Measurements from ENCODE around the gene CTNNB1.

Gene CTNNB1

DNA sequence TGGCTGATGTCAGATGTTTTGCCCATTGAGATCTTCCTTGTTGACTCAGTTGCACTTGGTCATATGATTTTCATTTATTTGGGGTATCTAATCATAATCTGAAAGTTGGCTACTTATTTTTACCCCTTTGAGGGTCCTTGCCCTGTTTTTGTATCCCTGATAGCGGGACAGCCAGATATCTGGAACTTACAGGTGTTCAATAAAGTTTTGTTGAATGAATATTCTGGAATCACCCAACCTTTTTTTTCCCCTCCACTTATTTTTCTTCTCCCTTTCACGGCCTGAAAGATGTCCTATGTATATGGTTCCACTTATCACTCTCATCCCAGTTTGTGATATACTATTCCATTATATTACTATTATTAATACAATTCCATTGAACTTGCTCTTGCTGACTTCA is 12.8 kb downstream of the CTNNB1 start:
- Histone ChIP-seq H3K27ac (no peak overlapping the region), H3K4me3 (no peak overlapping the region)

- Histone ChIP-seq H3K4me3 (no peak overlapping the region), H3K27ac (no peak overlapping the region)
Observed at GRCh38 chr3:41213588-41213987, 14.3 kb downstream of the CTNNB1 start.

GRCh38 chr3:41216422-41216821 is 17.1 kb downstream of the CTNNB1 start:
- H3K27ac ChIP-seq: no peak overlapping the region
- no peak overlapping the region for H3K4me3 ChIP-seq

DNA sequence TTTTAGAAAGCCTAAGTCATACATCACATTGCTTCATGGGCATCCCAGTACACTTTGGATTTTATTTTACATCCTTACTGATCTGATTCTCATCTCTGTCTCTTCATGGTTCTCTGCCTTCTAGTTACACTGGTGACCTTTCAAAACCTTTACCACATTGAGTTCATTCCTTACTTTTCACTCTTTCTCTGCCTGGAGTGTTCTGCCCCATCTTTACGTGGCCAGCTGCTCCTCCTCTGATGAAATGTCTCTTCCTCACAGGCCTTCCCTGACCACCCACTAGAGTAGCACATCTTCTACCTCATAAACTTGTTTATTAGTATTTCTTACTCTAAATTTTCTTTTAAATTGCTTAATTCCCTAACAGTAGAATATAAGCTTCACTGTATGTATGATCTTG is 17.7 kb downstream of the CTNNB1 start:
- H3K27ac ChIP-seq: no peak overlapping the region

GRCh38 chr3:41219424-41219823 is 20.1 kb downstream of the CTNNB1 start:
- no peak overlapping the region for H3K27ac ChIP-seq
- no peak overlapping the region for H3K4me3 ChIP-seq

More for the DNA sequence above, 17.7 kb downstream of the CTNNB1 start:
- no peak overlapping the region for H3K4me3 ChIP-seq

DNA sequence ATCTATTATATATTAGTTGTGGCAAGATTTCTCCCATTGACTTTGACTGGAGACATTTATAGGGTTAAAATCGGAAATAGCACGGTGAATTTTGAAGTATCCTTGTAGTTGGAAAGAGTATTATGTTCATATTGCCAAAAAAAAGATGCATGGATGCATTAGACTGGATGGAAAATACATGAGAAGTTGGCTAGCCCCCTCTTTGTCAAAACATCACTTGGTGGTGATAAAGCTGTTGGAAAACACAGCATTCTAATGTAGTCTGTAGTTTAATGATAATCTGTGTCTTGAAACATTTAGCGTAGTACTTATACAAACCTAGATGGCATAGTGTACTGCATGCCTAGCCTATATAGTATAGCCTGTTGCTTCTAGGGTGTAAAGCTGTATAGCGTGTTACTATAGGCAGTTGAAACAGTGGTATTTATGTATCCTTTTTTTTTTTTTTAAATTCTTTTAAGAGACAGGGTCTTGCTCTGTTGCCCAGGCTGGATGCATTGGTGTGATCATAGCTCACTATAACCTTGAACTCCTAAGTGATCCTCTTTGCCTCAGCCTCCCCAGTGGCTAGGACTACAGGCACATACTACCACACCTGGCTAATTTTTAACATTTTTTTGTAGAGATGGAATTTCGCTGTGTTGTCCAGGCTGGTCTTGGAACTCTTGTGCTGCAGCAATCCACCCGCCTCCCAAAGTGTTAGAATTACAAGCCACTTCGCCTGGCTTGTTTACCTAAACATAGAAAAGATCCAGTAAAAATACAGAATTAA is 21.8 kb downstream of the CTNNB1 start:
- H3K27ac ChIP-seq: no peak overlapping the region
- no peak overlapping the region for H3K4me3 ChIP-seq

DNA sequence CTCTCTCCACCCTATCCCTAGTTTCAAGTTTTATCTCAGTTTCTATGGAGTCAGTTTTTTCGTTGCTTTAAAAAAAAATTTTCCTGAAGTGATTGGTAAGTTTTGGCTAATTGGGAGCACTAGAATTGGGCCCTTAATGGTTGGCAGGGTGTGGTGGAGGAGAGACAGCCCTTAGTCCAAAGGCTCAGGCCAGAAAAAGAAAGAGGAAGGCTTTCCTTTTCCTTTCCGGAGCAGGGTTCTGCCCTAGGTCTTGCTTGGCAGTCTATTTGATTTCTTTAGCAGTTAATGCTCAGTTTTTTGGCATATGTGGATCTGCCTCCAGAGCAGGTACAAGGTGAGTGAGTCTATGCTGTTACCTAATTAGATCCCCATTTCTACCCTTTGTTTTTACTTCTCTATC is 22.7 kb downstream of the CTNNB1 start:
- H3K27ac ChIP-seq: no peak overlapping the region

GRCh38 chr3:41222501-41222900 is 23.2 kb downstream of the CTNNB1 start:
- H3K4me3 ChIP-seq: no peak overlapping the region
- H3K27ac ChIP-seq: no peak overlapping the region

More for the DNA sequence above, 22.7 kb downstream of the CTNNB1 start:
- no peak overlapping the region for H3K4me3 ChIP-seq

GRCh38 chr3:41223078-41223477 is 23.8 kb downstream of the CTNNB1 start:
- no peak overlapping the region for H3K4me3 ChIP-seq
- no peak overlapping the region for H3K27ac ChIP-seq

DNA sequence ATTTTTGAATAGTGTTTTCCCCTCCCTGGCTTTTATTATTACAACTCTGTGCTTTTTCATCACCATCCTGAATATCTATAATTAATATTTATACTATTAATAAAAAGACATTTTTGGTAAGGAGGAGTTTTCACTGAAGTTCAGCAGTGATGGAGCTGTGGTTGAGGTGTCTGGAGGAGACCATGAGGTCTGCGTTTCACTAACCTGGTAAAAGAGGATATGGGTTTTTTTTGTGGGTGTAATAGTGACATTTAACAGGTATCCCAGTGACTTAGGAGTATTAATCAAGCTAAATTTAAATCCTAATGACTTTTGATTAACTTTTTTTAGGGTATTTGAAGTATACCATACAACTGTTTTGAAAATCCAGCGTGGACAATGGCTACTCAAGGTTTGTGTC is 24.4 kb downstream of the CTNNB1 start:
- Histone ChIP-seq H3K27ac (peak overlapping the region in 1 of 21 experiments; percentile 5), H3K4me3 (no peak overlapping the region)

GRCh38 chr3:41224120-41224806 is 25.0 kb downstream of the CTNNB1 start:
- Histone ChIP-seq H3K4me3 (no peak overlapping the region), H3K27ac (peak overlapping the region in 1 of 21 experiments; percentile 5)

- Histone ChIP-seq H3K27ac (peak overlapping the region in 1 of 21 experiments; percentile 28), H3K4me3 (no peak overlapping the region)
Observed at GRCh38 chr3:41234823-41235721, 35.8 kb downstream of the CTNNB1 start.

GRCh38 chr3:41236228-41236627 is 36.9 kb downstream of the CTNNB1 start:
- peak overlapping the region in 1 of 21 experiments; percentile 21 for H3K27ac ChIP-seq
- no peak overlapping the region for H3K4me3 ChIP-seq

DNA sequence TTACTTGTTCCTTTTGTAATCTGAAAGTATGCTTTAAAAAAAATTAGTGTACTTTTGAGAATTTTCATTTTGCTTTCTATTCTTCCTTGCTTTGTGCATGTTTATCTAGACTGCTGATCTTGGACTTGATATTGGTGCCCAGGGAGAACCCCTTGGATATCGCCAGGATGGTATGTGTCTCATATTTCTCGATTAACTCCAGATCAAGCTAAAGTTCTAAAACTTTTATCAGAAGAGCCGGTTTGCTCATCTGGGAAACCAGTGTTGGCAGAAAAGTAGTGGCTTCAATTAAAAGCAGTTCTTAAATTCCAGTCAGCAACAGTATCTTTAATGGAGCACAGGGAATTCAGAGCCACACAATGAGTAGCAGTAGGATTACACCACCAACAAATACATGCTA is 38.6 kb downstream of the CTNNB1 start:
- H3K4me3 ChIP-seq: no peak overlapping the region
- no peak overlapping the region for H3K27ac ChIP-seq

DNA sequence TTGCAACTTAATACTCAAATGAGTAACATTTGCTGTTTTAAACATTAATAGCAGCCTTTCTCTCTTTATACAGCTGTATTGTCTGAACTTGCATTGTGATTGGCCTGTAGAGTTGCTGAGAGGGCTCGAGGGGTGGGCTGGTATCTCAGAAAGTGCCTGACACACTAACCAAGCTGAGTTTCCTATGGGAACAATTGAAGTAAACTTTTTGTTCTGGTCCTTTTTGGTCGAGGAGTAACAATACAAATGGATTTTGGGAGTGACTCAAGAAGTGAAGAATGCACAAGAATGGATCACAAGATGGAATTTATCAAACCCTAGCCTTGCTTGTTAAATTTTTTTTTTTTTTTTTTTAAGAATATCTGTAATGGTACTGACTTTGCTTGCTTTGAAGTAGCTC is 40.3 kb downstream of the CTNNB1 start:
- H3K27ac ChIP-seq: peak overlapping the region in 1 of 21 experiments; percentile 2
- no peak overlapping the region for H3K4me3 ChIP-seq

DNA sequence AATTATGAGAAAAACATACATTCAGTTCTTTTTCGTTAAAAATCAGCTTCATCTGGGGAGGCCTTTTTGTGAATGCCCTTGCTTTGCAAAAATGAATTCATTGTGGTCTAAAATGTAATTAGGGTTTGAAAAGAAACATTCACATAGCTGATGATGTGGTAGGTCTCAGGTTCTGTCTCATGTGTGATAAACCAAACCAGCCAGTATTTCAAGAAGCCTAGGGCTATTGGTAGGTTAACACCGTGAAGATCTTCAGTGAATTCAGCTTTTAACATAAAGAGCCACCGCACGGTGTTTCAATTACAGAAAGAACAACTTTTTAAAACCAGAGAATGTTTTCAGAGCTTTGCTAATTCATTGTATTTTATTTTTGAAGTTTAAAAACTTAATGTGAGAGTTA is 41.9 kb downstream of the CTNNB1 start:
- no peak overlapping the region for H3K27ac ChIP-seq
- no peak overlapping the region for H3K4me3 ChIP-seq

DNA sequence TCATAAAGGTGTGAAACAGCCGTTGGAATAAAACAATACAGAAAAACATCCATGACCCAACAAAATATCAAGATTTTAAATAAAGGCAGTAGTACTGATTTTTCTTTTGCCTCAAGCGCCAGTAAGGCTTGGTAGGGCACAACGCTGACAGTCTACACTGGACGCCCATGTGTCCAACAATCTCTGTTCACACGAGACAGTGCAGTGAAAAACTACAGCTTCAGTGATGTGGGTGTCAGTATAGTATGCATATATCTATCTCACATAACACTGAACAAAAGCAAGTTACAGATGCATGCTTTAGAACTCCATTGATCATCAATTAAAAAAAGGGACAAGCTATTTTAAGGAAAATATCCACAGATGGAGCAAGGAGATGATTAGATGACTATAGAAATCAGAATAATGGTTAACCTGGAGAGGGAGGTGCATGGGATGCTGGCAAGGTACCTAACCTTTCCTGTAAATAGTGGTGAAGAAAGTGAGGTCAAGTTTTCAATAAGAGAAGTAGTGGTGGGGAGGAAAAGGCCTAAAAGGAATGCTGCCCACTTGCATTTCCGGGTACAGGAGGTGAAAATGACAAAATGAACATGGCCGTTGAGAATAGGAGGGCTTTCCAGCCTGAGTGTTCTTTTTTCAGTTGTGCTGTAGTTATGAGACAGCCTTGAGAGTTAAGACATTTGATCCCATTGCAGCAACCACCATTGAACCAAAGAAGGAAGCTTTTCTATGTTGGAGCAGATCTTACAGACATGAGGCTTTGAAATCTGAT is 42.7 kb downstream of the CTNNB1 start:
- Histone ChIP-seq H3K27ac (no peak overlapping the region), H3K4me3 (no peak overlapping the region)

DNA sequence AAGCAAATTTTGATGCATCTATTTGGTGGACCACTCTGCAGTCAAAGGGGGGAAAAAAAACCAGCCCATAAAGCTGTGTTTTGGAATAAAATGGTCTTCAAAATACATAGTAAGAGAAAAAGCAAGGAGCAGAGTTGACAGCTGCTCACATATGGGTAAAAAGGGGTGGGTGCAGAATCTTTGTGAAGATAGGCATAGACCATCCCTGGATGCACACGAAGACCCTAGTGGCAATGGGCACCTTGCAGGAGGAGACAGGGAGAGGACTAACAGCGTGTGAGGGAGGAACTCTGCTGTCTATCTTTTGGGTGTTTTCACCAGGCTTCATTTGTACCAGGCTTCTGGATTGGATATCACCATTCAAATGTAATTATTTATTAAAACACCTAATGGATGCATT is 43.9 kb downstream of the CTNNB1 start:
- Histone ChIP-seq H3K4me3 (no peak overlapping the region), H3K27ac (no peak overlapping the region)

DNA sequence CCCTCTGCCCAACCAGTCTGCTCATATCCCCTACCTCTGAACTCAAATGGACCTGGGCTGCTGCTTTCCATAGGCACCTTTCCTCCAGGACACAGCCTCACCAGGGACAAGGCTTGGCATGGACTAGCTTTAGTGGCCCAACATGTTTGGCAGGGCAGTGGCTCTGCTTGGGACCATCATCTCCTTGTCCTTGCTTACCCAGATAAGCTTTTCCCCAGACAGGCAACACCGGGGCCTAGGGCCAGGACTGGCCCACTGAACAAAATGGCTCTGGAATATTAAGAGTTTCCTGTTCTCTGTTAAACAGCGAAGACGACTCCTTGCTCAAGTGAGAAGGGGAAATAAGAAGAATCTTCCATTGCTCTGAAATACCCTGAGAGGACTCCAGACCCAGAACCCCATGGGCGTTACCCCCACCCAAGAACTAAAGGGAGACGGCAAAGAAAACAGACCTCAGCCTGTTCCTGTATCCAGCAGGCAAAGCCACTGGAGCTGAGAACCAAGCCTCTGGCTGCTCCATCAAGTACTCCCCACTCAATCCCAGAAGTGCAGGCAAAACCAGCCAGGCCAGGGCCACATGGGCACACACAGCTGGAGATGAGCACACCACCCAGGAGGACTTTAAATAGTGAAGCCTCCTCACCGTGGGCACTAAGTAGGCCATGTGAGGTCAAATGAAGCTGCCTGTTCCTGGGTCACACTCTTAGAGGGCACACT is 45.5 kb downstream of the CTNNB1 start:
- Histone ChIP-seq H3K4me3 (no peak overlapping the region), H3K27ac (peak overlapping the region in 1 of 21 experiments; percentile 31)
